Activated CD4-positive, alpha-beta T cell treated with anti-CD3 and anti-CD28 coated beads, Interleukin-2, amount 10 ng/mL, durations not matched to agents 7 days and 5 days (primary cell): ENCODE data around the gene PXDN. TPM values are rescaled to one million over a fixed set of nuclear protein-coding genes. Genes with fewer than 3 reads are reported as not detected.
"Not testable (repeated sequence)": the region's sequence is repeated elsewhere in the genome, so short reads cannot be mapped to it uniquely, and the experiment has no call there.

Experiments
- CTCF ChIA-PET: fragments of 350-600 bp; sonication (Branson Sonifier 250); formaldehyde crosslinking; loops from one replicate; lab custom pipeline; 2021; ENCODE audit warnings: antibody characterized with exemption; lab: Charles Lee
- POLR2A ChIA-PET: fragments of 350-600 bp; sonication (Branson Sonifier 250); formaldehyde crosslinking; loops from one replicate; lab custom pipeline; 2021; ENCODE audit warnings: antibody characterized with exemption; lab: Charles Lee
- DNase-seq: peaks from one replicate; pipeline ENCODE4 v3.0.0-alpha.2; 2020
- H3K27ac Mint-ChIP-seq: one replicate; pipeline ENCODE4 v1.8.0; 2021; ENCODE audit warnings: mild to moderate bottlenecking, moderate library complexity, mixed read lengths
- H3K27me3 Mint-ChIP-seq: one replicate; pipeline ENCODE4 v1.8.0; 2021; ENCODE audit warnings: mixed read lengths
- H3K36me3 Mint-ChIP-seq: one replicate; pipeline ENCODE4 v1.8.0; 2021; ENCODE audit warnings: low read depth, mixed read lengths
- H3K4me1 Mint-ChIP-seq: one replicate; pipeline ENCODE4 v1.8.0; 2021; ENCODE audit warnings: mixed read lengths
- H3K4me3 Mint-ChIP-seq: one replicate; pipeline ENCODE4 v1.8.0; 2021; ENCODE audit warnings: mild to moderate bottlenecking, moderate library complexity, mixed read lengths
- H3K9me3 Mint-ChIP-seq: one replicate; pipeline ENCODE4 v1.8.0; 2021; ENCODE audit warnings: mixed read lengths
- total RNA-seq, 2 experiments: library from RNA; stranded (reverse); gene quantifications; one replicate each; pipeline ENCODE4 v1.2.3, GENCODE V29; 2021

The PXDN gene
- total RNA-seq, 2 experiments from 2014 or later = 0.20 to 0.58 TPM

DNA sequence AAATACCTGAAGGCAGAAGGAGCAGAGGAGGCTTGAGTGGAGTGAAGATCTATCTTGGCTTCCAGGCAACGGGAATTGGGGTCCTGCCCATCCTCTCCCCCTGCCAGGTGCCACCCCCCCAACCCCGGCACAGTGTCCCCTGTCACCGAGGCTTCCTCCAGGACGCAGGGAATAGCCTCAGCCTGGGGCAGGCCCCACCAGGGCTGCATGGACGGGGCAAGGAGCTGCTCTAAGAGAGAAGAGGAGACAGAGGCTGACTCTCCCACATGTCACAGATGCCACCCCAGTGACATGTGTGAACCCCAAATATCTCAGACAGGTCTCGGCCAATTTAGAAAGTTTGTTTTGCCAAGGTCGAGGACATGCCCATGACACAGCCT is 42.1 kb downstream of the PXDN start:
- H3K27ac Mint-ChIP-seq = no peak overlapping the region
- H3K36me3 Mint-ChIP-seq = no peaks in the 10 kb centered on the region
- CTCF ChIA-PET = no interaction called here

DNA sequence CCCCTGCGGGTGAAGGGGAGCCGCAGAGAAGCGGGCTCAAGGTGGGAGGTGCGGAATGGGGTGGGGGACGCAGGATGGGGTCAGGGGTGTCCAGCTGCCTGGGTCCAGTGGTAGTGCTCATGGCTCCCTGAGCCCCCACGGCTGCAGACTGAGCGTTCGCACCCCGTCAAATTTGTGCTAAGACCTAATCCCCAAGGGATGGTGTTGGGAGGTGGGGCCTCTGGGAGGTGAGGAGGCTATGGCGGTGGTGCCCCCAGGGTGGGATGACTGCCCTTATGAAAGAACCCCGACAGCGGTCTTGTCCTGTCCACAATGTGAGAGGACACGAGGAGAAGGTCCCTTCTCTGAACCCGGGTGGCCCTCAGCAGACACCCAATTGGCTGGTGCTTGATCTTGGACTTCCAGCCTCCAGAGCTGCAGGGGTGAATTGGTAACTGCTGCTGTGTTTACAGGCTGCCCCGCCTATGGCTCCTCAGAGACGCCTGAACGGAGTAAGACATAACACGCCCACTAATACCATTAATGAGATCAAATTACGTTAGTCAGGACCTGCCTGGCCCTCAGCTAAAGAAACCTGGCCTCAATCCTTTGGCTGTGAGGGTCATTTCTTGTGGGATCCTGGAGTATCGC is 42.6 kb downstream of the PXDN start:
- no peaks in the 10 kb centered on the region for H3K36me3 Mint-ChIP-seq
- H3K4me1 Mint-ChIP-seq = no peaks in the 10 kb centered on the region
- no peak overlapping the region for H3K27ac Mint-ChIP-seq
- DNase-seq = no peak
- no peak overlapping the region for H3K4me3 Mint-ChIP-seq
- H3K27me3 Mint-ChIP-seq = peaks cover 2% of the 10 kb centered on the region
- ChIA-PET POLR2A (no interaction called here), CTCF (no interaction called here)
- no peaks in the 10 kb centered on the region for H3K9me3 Mint-ChIP-seq

More for the DNA sequence above, 42.1 kb downstream of the PXDN start:
- Mint-ChIP-seq H3K27me3 (peaks cover 2% of the 10 kb centered on the region), H3K9me3 (no peaks in the 10 kb centered on the region), H3K4me3 (no peak overlapping the region), H3K4me1 (no peaks in the 10 kb centered on the region)
- POLR2A ChIA-PET = no interaction called here
- no peak for DNase-seq

DNA sequence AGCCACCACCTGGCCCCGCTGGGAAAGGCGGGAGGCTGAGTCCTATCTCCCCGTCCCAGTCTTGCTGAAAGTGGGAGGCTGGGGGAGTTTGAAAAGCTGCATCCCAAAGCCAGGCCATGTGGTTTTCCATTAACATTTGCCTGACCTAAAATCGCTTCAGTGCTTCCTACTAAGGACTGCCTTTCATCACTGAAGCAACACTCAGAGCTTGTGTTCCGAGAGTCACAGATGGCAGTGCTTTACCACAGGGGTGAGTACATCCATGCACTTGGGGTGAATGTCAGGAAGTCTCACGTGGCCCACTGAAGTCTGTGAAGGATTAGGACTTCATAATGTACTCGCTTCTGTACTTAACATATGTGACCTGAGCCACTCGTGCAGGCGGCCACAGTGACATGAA is 43.3 kb downstream of the PXDN start:
- H3K27ac Mint-ChIP-seq = no peak overlapping the region
- no peaks in the 10 kb centered on the region for H3K36me3 Mint-ChIP-seq
- H3K4me1 Mint-ChIP-seq = no peaks in the 10 kb centered on the region
- no peak overlapping the region for H3K4me3 Mint-ChIP-seq
- no peak for DNase-seq
- H3K9me3 Mint-ChIP-seq = no peaks in the 10 kb centered on the region
- POLR2A ChIA-PET = no interaction called here
- CTCF ChIA-PET = no interaction called here
- H3K27me3 Mint-ChIP-seq = peaks cover 2% of the 10 kb centered on the region

DNA sequence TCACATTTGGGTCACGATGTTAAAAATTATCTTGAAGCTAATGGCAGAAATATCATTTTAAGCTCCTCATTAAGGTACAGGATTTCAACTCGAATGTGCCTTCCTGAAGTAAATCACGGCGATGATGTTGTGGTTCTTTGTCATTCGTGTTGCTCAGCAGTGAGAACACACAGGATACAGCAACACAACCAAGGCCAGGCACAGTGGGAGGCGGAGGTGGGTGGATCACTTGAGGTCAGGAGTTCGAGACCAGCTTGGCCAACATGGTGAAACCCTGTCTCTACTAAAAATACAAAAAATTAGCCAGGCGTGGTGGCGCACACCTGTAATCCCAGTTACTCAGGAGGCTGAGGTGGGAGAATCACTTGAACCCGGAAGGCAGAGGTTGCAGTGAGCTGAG is 43.9 kb downstream of the PXDN start:
- H3K36me3 Mint-ChIP-seq, H3K27me3 Mint-ChIP-seq, DNase-seq, CTCF ChIA-PET, H3K4me3 Mint-ChIP-seq, H3K9me3 Mint-ChIP-seq, POLR2A ChIA-PET, H3K27ac Mint-ChIP-seq, H3K4me1 Mint-ChIP-seq: not testable (repeated sequence)

DNA sequence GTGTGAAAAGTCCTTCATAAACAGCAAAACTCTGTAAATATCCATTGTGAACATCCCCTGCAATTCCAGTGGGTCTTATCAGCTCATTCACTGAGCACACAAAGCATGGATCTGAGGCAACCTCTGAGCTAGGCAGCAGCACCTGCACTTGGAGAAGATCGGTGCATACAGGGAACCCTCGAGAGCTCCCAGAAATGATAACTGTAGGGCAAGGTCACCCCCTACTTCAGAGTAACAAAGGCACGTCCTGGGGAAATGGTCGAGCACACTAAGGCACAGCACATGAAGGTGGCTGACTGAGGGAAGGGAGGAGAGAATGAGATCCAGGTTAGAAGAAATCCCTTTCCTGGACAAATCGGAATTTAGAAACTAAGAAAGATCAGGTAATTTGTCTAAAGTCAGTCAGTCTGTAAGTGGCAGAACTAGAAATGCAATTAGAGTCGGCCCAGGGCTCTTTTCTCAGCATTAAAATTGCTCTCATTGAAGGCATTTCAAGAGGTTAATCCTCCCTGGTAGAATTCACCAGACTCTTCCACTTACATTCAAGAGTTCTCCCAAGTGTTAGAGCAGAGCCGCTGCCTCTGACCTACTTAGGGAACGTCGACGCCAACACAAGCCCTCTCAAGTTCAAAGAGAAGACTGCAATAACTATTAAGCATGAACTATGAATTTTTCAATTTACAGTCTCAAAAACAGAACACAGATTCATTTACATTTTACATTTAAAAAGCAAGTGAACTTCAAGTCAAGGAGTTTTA is 45.9 kb downstream of the PXDN start:
- H3K9me3 Mint-ChIP-seq = no peaks in the 10 kb centered on the region
- no peaks in the 10 kb centered on the region for H3K4me1 Mint-ChIP-seq
- ChIA-PET POLR2A (no interaction called here), CTCF (no interaction called here)
- H3K4me3 Mint-ChIP-seq = no peak overlapping the region
- no peaks in the 10 kb centered on the region for H3K36me3 Mint-ChIP-seq
- DNase-seq = no peak
- H3K27ac Mint-ChIP-seq = no peak overlapping the region
- peaks cover 2% of the 10 kb centered on the region for H3K27me3 Mint-ChIP-seq

DNA sequence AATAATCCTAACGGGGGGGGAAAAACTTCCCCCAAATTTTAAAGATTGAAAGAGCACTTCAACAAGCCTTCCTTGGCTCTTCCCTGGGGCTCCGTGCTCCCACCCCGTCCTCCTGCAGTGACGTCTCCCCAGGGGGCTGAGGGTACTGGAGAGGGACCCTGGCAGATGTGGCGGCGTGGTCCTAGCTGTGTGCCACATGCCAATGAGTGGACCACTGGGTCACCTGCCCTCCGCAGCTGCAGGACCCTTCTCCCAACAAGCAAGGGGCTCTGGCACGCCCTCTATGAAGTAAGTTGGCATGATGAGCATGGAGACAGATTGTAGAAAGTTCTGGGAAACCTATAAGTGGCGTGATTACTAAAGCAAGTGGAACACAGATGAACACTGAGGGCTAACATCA is 46.7 kb downstream of the PXDN start:
- DNase-seq = no peak
- POLR2A ChIA-PET = no interaction called here
- peaks cover 2% of the 10 kb centered on the region for H3K27me3 Mint-ChIP-seq
- no peaks in the 10 kb centered on the region for H3K9me3 Mint-ChIP-seq
- H3K4me3 Mint-ChIP-seq = no peak overlapping the region
- no peak overlapping the region for H3K27ac Mint-ChIP-seq
- H3K4me1 Mint-ChIP-seq = no peaks in the 10 kb centered on the region
- no peaks in the 10 kb centered on the region for H3K36me3 Mint-ChIP-seq
- CTCF ChIA-PET = no interaction called here

DNA sequence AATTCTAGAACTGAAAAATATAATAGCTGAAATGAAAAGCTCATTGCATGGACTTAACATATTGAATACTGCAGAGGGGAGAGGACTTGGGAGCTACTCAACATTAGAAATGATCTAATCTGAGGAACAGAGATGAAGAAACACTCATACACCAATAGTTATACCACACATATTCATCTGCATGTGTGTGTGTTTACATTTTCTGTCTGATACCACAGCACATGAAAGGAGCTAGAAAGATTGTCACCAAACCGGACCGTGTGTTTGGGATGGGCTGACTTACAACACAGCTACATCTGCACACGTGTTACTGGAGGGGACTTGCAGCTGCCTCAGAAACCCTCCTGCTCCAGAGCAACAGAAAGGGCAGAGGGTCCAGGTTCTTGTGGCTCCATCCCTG is 47.8 kb downstream of the PXDN start:
- CTCF ChIA-PET = no interaction called here
- H3K27me3 Mint-ChIP-seq = peaks cover 2% of the 10 kb centered on the region

DNA sequence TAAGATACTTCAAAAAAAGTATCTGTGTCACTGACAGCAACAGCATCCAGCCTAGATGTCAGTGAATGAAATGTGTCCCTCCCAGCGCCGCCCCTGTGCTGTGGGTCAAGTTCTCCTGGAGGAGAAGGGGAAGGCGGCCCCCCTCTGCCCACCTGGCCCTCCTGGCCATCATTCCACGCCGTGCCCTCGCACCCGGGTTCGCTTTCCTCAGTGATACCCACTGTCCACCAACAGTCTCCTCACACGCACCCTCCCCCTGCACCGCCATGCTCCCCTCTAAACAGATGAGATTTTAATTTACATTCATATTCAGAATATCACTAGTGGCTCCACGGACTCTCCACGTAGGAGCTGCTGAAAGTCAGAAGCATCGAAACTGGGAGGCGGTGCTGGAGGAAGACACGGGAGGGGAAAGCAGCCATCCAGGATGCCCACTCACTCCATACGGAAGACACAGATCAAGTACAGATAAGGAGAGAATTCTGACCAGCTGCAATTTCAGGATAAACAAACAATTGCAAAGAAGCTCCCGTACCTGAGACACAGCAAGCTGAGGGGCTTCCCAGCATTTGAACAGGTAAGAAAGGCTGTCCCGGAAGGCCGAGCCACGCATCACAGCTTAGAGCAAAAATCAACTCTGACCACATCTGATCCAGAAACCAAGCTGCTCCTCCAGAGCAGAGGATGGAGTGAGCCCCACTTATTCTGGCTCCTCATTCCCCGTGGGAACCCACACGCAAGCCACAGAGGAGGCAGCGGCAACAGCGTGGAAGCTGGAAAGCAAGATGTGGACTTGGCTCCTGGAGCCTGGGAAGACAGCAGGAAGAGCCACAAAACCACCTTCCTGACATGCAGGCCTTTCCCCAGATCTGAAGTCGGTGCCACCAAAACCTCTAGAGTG is 49.7 kb downstream of the PXDN start:
- Mint-ChIP-seq H3K4me3 (no peak overlapping the region), H3K27me3 (peaks cover 2% of the 10 kb centered on the region), H3K9me3 (no peaks in the 10 kb centered on the region), H3K4me1 (no peaks in the 10 kb centered on the region), H3K27ac (no peak overlapping the region), H3K36me3 (no peaks in the 10 kb centered on the region)
- no peak for DNase-seq
- CTCF ChIA-PET = interaction anchor here (0.5 kb wide), 1 partner anchor 12 kb away, joined by 3 read pairs; no protein-coding TSS in a partner anchor
- POLR2A ChIA-PET = no interaction called here

More for the DNA sequence above, 47.8 kb downstream of the PXDN start:
- H3K9me3 Mint-ChIP-seq = no peaks in the 10 kb centered on the region
- no peak overlapping the region for H3K4me3 Mint-ChIP-seq
- POLR2A ChIA-PET = no interaction called here
- no peaks in the 10 kb centered on the region for H3K36me3 Mint-ChIP-seq
- H3K4me1 Mint-ChIP-seq = no peaks in the 10 kb centered on the region
- no peak overlapping the region for H3K27ac Mint-ChIP-seq
- DNase-seq = no peak

DNA sequence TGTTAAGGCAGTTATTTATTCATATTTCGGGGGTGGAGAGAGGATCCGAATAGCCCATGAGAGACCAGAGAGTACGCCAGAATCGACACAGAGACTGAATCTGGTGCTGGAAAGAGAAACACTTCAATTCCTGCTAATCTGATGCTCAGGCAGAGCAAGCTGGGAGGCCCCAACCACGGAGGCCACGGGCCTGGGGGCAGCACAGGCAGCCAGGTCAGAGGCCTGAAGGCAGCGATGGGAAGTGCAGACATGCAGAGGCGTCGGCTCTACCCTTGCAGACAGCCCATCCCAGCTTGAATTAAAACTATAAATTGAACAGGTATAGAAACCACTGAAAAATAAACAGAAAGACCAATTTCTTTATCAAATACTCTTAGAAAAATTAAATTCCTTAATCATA is 50.6 kb downstream of the PXDN start:
- H3K36me3 Mint-ChIP-seq = no peaks in the 10 kb centered on the region
- CTCF ChIA-PET = no interaction called here
- H3K4me1 Mint-ChIP-seq = no peaks in the 10 kb centered on the region
- no peak overlapping the region for H3K27ac Mint-ChIP-seq
- H3K4me3 Mint-ChIP-seq = no peak overlapping the region
- DNase-seq = no peak
- H3K27me3 Mint-ChIP-seq = peaks cover 2% of the 10 kb centered on the region
- no peaks in the 10 kb centered on the region for H3K9me3 Mint-ChIP-seq
- POLR2A ChIA-PET = no interaction called here

DNA sequence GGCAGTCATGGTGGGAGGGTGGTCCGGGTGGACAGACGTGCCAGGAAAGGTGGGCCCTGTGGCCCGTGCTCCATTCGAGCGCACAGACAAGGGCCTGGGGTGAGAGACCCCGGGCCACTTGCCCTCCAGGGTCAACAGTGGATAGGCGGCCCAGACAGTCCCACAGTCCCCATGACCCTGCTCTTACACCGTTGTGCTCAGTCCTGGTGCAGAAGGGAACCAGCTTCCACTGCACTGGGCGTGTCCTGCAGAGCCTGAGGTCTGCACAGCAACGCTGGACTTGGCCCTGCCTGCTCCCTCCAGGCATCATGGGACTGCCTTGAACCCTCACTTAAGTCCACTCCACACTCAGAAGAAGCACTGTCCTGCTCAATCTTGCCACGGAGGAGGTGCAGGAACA is 52.0 kb downstream of the PXDN start:
- H3K4me3 Mint-ChIP-seq = no peak overlapping the region
- H3K9me3 Mint-ChIP-seq = no peaks in the 10 kb centered on the region
- H3K36me3 Mint-ChIP-seq = no peaks in the 10 kb centered on the region
- DNase-seq = no peak
- no peaks in the 10 kb centered on the region for H3K4me1 Mint-ChIP-seq
- POLR2A ChIA-PET = no interaction called here
- no peaks in the 10 kb centered on the region for H3K27me3 Mint-ChIP-seq
- CTCF ChIA-PET = no interaction called here
- no peak overlapping the region for H3K27ac Mint-ChIP-seq

DNA sequence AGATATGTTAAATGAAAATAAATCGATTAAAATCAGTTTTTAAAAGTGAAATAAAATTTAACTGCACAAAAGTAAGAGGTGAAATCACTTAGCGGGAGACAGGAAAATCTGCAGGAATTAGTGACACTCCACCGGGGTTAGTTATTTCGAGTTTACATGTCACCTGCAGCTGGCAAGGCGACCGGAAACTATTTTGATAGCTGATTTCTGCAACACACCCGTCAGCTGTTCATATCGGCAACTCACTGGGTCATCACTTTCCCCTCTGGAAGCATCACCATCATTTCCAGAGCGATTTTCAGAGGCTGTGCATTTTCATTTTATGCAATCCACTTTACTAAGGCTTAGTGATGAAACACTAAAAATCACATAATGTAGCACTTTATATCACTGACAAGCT is 52.9 kb downstream of the PXDN start:
- Mint-ChIP-seq H3K4me3 (no peak overlapping the region), H3K4me1 (no peaks in the 10 kb centered on the region), H3K27me3 (no peaks in the 10 kb centered on the region), H3K9me3 (no peaks in the 10 kb centered on the region), H3K27ac (no peak overlapping the region), H3K36me3 (no peaks in the 10 kb centered on the region)
- POLR2A ChIA-PET = interaction anchor here (0.7 kb wide), 1 partner anchor 10 kb away, joined by 3 read pairs; no protein-coding TSS in a partner anchor
- DNase-seq = no peak
- CTCF ChIA-PET = no interaction called here

DNA sequence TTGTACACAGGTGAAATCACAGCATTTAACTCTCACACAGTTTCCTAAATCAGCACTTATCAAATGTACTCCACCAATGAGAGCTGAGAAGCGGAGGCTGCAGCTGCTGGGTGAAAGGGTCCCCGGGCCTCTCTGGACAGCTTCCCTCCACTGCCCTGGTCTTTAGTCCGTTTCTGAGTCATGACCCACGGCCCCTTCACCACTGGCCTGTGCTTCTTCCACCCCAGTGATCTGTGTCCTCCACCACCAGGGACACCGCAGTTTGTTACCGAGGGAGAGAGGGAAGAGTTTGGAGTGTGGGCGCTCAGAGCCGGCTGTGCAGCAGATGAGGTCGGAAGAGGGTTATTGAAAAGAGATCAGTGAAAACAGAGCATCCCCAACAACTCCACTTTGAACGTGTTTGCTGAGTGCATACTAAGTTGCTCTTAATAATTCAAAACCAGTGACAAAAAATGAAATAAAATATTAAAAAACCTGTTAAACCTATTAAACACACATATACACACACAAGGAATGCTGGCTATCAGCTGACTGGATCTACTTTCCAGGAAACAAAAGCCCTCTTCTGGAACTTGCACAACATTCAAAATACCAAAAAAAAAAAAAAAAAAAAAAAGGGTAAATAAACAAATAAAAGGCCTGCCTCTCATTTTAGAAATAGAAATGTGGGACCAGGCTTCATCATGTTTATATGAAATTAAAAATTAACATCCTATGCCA is 54.1 kb downstream of the PXDN start:
- H3K4me3 Mint-ChIP-seq = no peak overlapping the region
- no peaks in the 10 kb centered on the region for H3K9me3 Mint-ChIP-seq
- ChIA-PET POLR2A (no interaction called here), CTCF (no interaction called here)
- H3K4me1 Mint-ChIP-seq = no peaks in the 10 kb centered on the region
- DNase-seq = no peak
- H3K27ac Mint-ChIP-seq = no peak overlapping the region
- H3K36me3 Mint-ChIP-seq = no peaks in the 10 kb centered on the region
- H3K27me3 Mint-ChIP-seq = no peaks in the 10 kb centered on the region
